ENCODE data around the gene MYMK.

The MYMK gene

DNA sequence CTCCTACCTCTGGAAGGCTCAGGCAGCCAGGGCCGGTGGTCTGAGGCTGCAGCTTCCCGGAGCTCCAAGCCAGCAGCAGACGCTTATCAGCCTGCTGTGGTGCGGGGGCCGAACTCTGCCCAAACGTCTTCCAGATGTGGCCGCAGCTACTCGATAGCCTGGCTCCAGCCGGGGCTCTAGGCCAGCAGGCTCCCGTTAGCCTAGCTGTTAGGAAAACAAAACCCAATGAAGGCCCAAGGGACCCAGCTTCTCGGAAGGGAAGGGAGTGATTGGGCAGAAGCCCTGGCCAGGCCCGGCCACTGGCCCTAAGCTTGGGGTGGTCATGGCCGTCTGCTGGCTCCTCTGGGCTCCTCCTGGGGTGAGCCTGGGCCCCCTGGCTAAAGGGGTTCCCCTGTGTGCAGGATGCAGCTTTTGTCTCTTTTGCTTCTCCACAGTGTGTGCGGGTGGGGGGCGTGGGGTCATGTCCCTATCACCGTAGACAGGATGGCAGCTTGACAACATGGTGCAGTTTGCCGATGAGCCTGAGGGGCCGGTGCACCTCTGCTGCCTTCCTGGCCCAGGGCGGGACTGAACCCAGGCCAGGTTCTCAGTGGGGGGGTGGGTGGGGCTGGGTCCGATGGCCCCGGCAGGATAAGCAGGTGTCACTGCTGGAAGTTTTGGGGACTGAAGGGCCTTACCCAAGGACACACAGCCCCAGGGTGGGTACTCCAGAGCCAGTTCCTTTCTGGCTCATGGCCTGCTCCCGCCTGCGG, 18.7 kb downstream of the MYMK start:
- H3K4me3 ChIP-seq (ENCODE audit: low read length), result no peak overlapping the region

DNA sequence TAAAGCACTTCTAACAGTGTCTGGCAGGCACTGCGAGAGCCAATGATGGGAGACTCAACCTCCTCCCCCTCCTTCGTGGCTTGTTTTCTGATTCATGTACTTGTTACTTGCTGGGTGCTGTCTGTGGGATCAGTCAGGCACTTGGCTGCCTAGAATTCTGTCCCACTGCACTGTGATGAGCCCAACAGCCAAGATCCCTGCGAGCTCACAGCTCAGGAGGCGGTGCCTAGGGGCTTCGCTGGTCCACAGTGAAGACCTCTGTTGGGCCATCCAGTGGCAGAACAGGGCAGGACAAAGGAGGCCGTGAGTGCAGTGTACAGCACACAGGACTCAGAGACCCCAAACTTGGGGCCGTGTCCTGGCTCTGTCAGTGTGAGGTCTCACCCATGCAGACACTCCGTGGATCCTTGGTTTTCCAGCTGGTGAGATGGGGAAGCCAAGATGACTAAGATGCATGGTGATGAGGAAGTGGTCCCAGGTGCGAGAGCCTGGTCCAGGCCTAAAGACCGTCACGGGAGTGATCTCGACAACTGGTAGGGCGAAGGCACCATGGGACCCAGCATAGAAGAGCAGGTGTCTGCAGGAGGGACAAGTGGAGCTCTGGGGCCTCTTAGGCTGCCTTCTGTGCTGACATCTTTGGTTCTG, 19.5 kb downstream of the MYMK start:
- Histone ChIP-seq H3K4me2 (ENCODE audit: low read length) (no peak overlapping the region), H3K27me3 (ENCODE audit: control insufficient read depth, insufficient read depth, low read length) (peaks cover 40% of the 10 kb centered on the region), H3K9ac (ENCODE audit: low read depth, low read length) (no peak overlapping the region), H3K9me3 (replicated peaks; ENCODE audit: low read length) (peaks cover 6% of the 10 kb centered on the region), H3K4me3 (ENCODE audit: low read length) (no peak overlapping the region), H3K36me3 (ENCODE audit: insufficient read depth, low read length) (no peaks in the 10 kb centered on the region), H3K4me1 (ENCODE audit: control insufficient read depth, insufficient read depth, low read length) (peaks cover 13% of the 10 kb centered on the region)

More for the DNA sequence above, 18.7 kb downstream of the MYMK start:
- Histone ChIP-seq H3K4me1 (ENCODE audit: control insufficient read depth, insufficient read depth, low read length) (peaks cover 13% of the 10 kb centered on the region), H3K9me3 (replicated peaks; ENCODE audit: low read length) (peaks cover 6% of the 10 kb centered on the region), H3K36me3 (ENCODE audit: insufficient read depth, low read length) (no peaks in the 10 kb centered on the region), H3K9ac (ENCODE audit: low read depth, low read length) (no peak overlapping the region), H3K27me3 (ENCODE audit: control insufficient read depth, insufficient read depth, low read length) (peaks cover 43% of the 10 kb centered on the region), H3K4me2 (ENCODE audit: low read length) (no peak overlapping the region)

DNA sequence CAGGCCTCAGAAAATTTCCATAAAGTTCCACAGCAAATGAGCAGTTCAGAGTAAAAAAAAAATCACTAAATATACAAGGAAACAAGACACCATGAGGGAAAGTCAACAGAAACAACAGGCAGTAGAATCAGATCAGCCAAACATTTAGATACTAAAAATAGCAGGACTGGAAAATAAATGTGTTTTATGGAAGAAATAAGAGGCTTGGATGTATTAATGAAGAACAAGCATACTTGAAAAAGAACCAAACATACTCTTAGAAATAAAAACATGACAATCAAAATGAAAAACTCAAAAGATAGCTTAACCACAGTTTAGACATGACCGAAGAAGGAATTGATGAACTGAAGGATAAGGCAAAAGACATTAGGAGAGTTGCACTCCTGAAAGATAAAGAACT, 22.6 kb downstream of the MYMK start:
- Histone ChIP-seq H3K27me3 (ENCODE audit: control insufficient read depth, insufficient read depth, low read length) (peaks cover 49% of the 10 kb centered on the region), H3K9ac (ENCODE audit: low read depth, low read length) (no peak overlapping the region), H3K36me3 (ENCODE audit: insufficient read depth, low read length) (no peaks in the 10 kb centered on the region), H3K9me3 (replicated peaks; ENCODE audit: low read length) (peaks cover 6% of the 10 kb centered on the region), H3K4me2 (ENCODE audit: low read length) (no peak overlapping the region), H3K4me1 (ENCODE audit: control insufficient read depth, insufficient read depth, low read length) (peaks cover 4% of the 10 kb centered on the region), H3K4me3 (ENCODE audit: low read length) (no peak overlapping the region)

DNA sequence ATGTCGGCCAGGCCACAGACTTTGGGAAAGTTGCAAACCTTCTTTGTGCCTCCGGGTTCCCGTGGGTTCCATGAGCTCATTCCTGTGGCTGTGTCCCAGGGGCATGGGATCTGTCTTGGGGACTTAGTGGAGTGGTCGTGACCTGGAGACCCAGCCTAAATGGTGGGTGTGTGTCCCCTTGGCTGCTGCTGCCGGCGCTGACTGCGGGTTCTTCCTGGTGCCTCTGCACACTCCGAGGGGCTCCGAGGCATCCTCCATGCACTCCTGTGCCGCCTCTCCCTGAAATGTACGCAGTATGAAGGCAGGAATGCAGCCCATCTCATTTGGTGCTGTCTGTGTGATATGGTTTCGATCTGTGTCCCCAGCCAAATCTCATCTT, 24.9 kb downstream of the MYMK start:
- Histone ChIP-seq H3K4me2 (ENCODE audit: low read length) (no peak overlapping the region), H3K27me3 (ENCODE audit: control insufficient read depth, insufficient read depth, low read length) (peaks cover 50% of the 10 kb centered on the region), H3K4me1 (ENCODE audit: control insufficient read depth, insufficient read depth, low read length) (no peaks in the 10 kb centered on the region), H3K4me3 (ENCODE audit: low read length) (no peak overlapping the region), H3K36me3 (ENCODE audit: insufficient read depth, low read length) (no peaks in the 10 kb centered on the region), H3K9me3 (replicated peaks; ENCODE audit: low read length) (peaks cover 6% of the 10 kb centered on the region), H3K9ac (ENCODE audit: low read depth, low read length) (no peak overlapping the region)

DNA sequence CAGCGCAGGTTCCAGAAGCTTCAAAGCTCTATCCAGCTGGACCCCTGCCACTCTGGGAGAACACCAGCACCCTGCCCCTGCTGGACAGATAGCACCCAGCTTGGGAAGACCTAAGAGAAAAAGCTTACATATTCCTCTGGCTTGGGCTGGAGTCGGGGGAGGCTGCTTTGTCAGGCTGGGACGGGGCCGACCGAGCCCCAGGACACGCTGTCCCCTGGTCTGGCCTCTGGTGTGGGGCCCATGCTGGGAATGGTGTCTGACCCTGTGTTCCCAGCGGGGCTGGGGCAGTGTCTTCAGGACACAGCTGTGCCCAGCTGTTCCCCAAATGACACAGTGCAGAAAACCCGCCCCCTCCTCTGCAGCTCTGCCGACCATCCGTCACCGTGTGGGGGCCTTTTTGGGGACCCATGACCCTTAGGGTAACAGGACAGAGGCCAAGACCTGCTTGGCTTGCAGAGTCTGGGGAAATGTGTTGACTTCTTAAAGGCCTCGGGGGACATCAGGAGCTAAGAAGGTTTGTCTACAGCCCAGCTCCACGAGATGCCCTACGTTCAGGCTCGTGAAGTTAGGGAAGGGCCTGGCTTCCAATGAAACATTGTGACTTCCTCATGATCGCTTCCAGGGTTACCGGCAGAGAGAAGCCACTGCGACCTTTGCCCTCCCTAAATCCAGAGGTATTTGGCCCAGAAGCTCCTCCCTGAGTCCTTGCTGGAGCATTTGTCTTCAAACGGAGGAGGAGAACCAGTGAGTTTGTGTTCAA, 25.4 kb downstream of the MYMK start:
- Histone ChIP-seq H3K27me3 (ENCODE audit: control insufficient read depth, insufficient read depth, low read length) (peaks cover 48% of the 10 kb centered on the region), H3K4me2 (ENCODE audit: low read length) (no peak overlapping the region), H3K9ac (ENCODE audit: low read depth, low read length) (no peak overlapping the region), H3K4me3 (ENCODE audit: low read length) (no peak overlapping the region), H3K9me3 (replicated peaks; ENCODE audit: low read length) (peaks cover 6% of the 10 kb centered on the region), H3K4me1 (ENCODE audit: control insufficient read depth, insufficient read depth, low read length) (no peaks in the 10 kb centered on the region), H3K36me3 (ENCODE audit: insufficient read depth, low read length) (no peaks in the 10 kb centered on the region)

- Histone ChIP-seq H3K9me3 (replicated peaks; ENCODE audit: low read length) (peaks cover 6% of the 10 kb centered on the region), H3K36me3 (ENCODE audit: insufficient read depth, low read length) (no peaks in the 10 kb centered on the region), H3K4me1 (ENCODE audit: control insufficient read depth, insufficient read depth, low read length) (peaks cover 8% of the 10 kb centered on the region), H3K4me2 (ENCODE audit: low read length) (no peak overlapping the region), H3K27me3 (ENCODE audit: control insufficient read depth, insufficient read depth, low read length) (peaks cover 41% of the 10 kb centered on the region), H3K4me3 (ENCODE audit: low read length) (no peak overlapping the region), H3K9ac (ENCODE audit: low read depth, low read length) (no peak overlapping the region)
Observed at GRCh38 chr9:133496861-133497842, 27.6 kb downstream of the MYMK start.

- no peaks in the 10 kb centered on the region for H3K36me3 ChIP-seq (ENCODE audit: insufficient read depth, low read length)
- H3K4me3 ChIP-seq (ENCODE audit: low read length), result no peak overlapping the region
- H3K4me2 ChIP-seq (ENCODE audit: low read length), result no peak overlapping the region
- H3K9me3 ChIP-seq (replicated peaks; ENCODE audit: low read length), result no peaks in the 10 kb centered on the region
- no peak overlapping the region for H3K9ac ChIP-seq (ENCODE audit: low read depth, low read length)
- H3K4me1 ChIP-seq (ENCODE audit: control insufficient read depth, insufficient read depth, low read length), result peaks cover 14% of the 10 kb centered on the region
- H3K27me3 ChIP-seq (ENCODE audit: control insufficient read depth, insufficient read depth, low read length), result peaks cover 31% of the 10 kb centered on the region
Observed at GRCh38 chr9:133495327-133496293, 29.1 kb downstream of the MYMK start.

GRCh38 chr9:133494636-133495326, 30.0 kb downstream of the MYMK start:
- Histone ChIP-seq H3K27me3 (ENCODE audit: control insufficient read depth, insufficient read depth, low read length) (peaks cover 27% of the 10 kb centered on the region), H3K9ac (ENCODE audit: low read depth, low read length) (no peak overlapping the region), H3K36me3 (ENCODE audit: insufficient read depth, low read length) (no peaks in the 10 kb centered on the region), H3K4me3 (ENCODE audit: low read length) (no peak overlapping the region), H3K4me1 (ENCODE audit: control insufficient read depth, insufficient read depth, low read length) (peaks cover 14% of the 10 kb centered on the region), H3K4me2 (ENCODE audit: low read length) (no peak overlapping the region), H3K9me3 (replicated peaks; ENCODE audit: low read length) (no peaks in the 10 kb centered on the region)

GRCh38 chr9:133493845-133494540, 30.8 kb downstream of the MYMK start:
- Histone ChIP-seq H3K36me3 (ENCODE audit: insufficient read depth, low read length) (no peaks in the 10 kb centered on the region), H3K9ac (ENCODE audit: low read depth, low read length) (no peak overlapping the region), H3K9me3 (replicated peaks; ENCODE audit: low read length) (no peaks in the 10 kb centered on the region), H3K4me1 (ENCODE audit: control insufficient read depth, insufficient read depth, low read length) (peaks cover 14% of the 10 kb centered on the region), H3K27me3 (ENCODE audit: control insufficient read depth, insufficient read depth, low read length) (peaks cover 19% of the 10 kb centered on the region), H3K4me2 (ENCODE audit: low read length) (no peak overlapping the region), H3K4me3 (ENCODE audit: low read length) (no peak overlapping the region)

Measured in skeletal muscle satellite cell (primary cell).